A673 (cell line): ENCODE measurements around the gene ZIC1. TPM values are rescaled to one million over a fixed set of nuclear protein-coding genes. Genes with fewer than 3 reads are reported as not detected.

Source experiments
- BruUV-seq: library from RNA; stranded (reverse); fragments of 400-500 nt; replicated peaks from 2 replicates; lab custom pipeline; 2021; lab: Mats Ljungman, UMichigan
- CTCF ChIA-PET: fragments of 300-600 bp; sonication (Branson Sonifier 250); formaldehyde crosslinking; loops from one replicate; lab custom pipeline; 2022; ENCODE audit warnings: antibody characterized with exemption; lab: Charles Lee
- POLR2A ChIA-PET: fragments of 300-600 bp; sonication (Branson Sonifier 250); formaldehyde crosslinking; loops from one replicate; lab custom pipeline; 2022; ENCODE audit warnings: antibody characterized with exemption; ENCODE audit not compliant: low non-redundant PET; lab: Charles Lee
- DNase-seq: peaks from one replicate; pipeline ENCODE4 v3.0.0-alpha.2; 2015; ENCODE audit warnings: low spot score
- H3K27ac ChIP-seq: fragments of 200-600 bp; sonication (generic); 2 replicates; pipeline ENCODE4 v1.5.1; 2016; ENCODE audit warnings: mixed run types, low read depth, mild to moderate bottlenecking, mixed read lengths, antibody characterized with exemption, low read length; ENCODE audit not compliant: poor library complexity, severe bottlenecking
- H3K27me3 ChIP-seq: fragments of 200-600 bp; sonication (generic); replicated peaks from 2 replicates; pipeline ENCODE4 v1.6.1; 2017; ENCODE audit warnings: mixed run types, low read depth, mild to moderate bottlenecking, mixed read lengths, antibody characterized with exemption, low read length; ENCODE audit not compliant: insufficient read depth, poor library complexity
- H3K36me3 ChIP-seq: fragments of 200-600 bp; sonication (generic); 2 replicates; pipeline ENCODE4 v1.6.1; 2016; ENCODE audit warnings: mixed run types, mild to moderate bottlenecking, mixed read lengths, antibody characterized with exemption, low read length; ENCODE audit not compliant: insufficient read depth, poor library complexity, severe bottlenecking
- H3K4me1 ChIP-seq: fragments of 200-600 bp; sonication (generic); 2 replicates; pipeline ENCODE4 v1.6.1; 2017; ENCODE audit warnings: mixed run types, mild to moderate bottlenecking, mixed read lengths, antibody characterized with exemption, low read length; ENCODE audit not compliant: insufficient read depth, poor library complexity, severe bottlenecking
- H3K4me3 ChIP-seq: fragments of 200-600 bp; sonication (generic); 2 replicates; pipeline ENCODE4 v1.5.1; 2016; ENCODE audit warnings: low read depth, mixed run types, mild to moderate bottlenecking, mixed read lengths, low read length; ENCODE audit not compliant: poor library complexity, severe bottlenecking
- H3K9me3 ChIP-seq: fragments of 200-600 bp; sonication (generic); 2 replicates; pipeline ENCODE4 v1.6.1; 2016; ENCODE audit warnings: mixed run types, low read depth, mild to moderate bottlenecking, mixed read lengths, antibody characterized with exemption, low read length; ENCODE audit not compliant: poor library complexity, severe bottlenecking
- CTCF ChIP-seq: fragments of 300-800, 200-600 bp; sonication (generic); conservative IDR thresholded peaks from 2 replicates; pipeline ENCODE4 v1.5.1; 2017; ENCODE audit warnings: low read depth, mild to moderate bottlenecking, antibody characterized with exemption, low read length, moderate library complexity, mixed read lengths
- EZH2 ChIP-seq: fragments of 200-600 bp; sonication (generic); IDR thresholded peaks from 2 replicates; pipeline ENCODE4 v1.6.1; 2017; ENCODE audit warnings: borderline replicate concordance, low read depth, mild to moderate bottlenecking, mixed read lengths, antibody characterized with exemption, low read length; ENCODE audit not compliant: poor library complexity, severe bottlenecking
- intact Hi-C: fragments of 100-400 bp; cut with micrococcal nuclease; formaldehyde crosslinking; loops from one replicate; pipeline ENCODE4 v1.10.0; 2022; ENCODE audit not compliant: unreplicated experiment
- total RNA-seq: library from RNA; stranded (reverse); gene quantifications from 2 replicates; pipeline ENCODE4 v1.2.3, GENCODE V29; 2021

The ZIC1 gene
- total RNA-seq, 1 experiment from 2014 or later, result 1.4 TPM

GRCh38 chr3:147390589-147391569 is 18.3 kb upstream of the ZIC1 start:
- H3K36me3 ChIP-seq, result no peaks in the 10 kb centered on the region
- no peak overlapping the region for H3K27ac ChIP-seq
- H3K4me3 ChIP-seq, result no peak overlapping the region
- H3K9me3 ChIP-seq, result no peaks in the 10 kb centered on the region
- no peak for DNase-seq
- BruUV-seq, result no TSS peak
- intact Hi-C loops, result no loop called here
- H3K4me1 ChIP-seq, result peaks cover 3% of the 10 kb centered on the region
- POLR2A ChIA-PET, result no interaction called here
- CTCF ChIA-PET, result no interaction called here
- TF ChIP-seq CTCF (no peak), EZH2 (peak; percentile 16)
- peaks cover 99% of the 10 kb centered on the region for H3K27me3 ChIP-seq

DNA sequence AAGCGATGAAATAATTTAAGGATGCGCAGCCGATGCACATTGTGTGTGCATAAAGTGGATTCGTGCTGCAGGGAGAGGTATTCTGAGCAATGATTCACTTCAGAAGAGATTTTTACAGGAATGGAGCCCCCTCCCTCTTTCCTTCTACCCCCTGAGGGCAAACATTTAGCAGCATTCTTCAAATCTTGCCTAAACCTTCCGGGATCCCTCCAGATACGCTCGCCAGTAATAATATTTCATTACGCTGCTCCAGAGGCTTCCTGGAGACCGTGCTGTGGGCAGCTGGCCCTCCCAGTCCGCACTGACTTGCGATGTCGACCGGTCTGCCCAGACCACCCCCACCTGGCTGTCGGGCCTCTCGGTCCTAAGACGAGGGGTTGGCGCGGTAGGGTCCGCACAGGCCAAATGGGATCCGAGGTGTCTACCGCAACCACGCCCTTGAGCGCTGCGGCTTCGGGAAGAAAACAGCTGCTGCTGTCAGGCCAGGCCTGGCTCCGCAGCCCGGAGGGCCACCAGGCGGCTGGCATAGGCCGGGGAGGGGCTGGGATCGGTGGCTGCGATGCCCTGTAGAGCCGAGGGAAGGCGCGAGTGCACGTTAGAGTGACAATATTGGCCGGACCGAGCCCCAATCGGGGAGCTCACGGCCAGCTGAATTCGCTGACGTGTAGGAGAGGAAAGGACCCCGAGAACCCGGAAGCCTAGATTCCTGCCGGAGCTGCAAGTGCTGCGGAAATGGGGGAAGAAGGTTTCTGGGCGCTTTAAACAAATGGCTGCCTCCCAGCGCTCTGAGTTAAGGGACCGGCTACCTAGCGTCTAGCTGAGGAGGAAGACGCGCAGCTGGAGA is 17.2 kb upstream of the ZIC1 start:
- Histone ChIP-seq H3K4me1 (peaks cover 3% of the 10 kb centered on the region), H3K27ac (no peak overlapping the region), H3K9me3 (no peaks in the 10 kb centered on the region), H3K27me3 (peaks cover 99% of the 10 kb centered on the region), H3K4me3 (peak overlapping the region; percentile 40), H3K36me3 (no peaks in the 10 kb centered on the region)
- CTCF ChIA-PET, result interaction anchor here (0.8 kb wide), 2 partner anchors 9 to 225 kb away, joined by 3 read pairs; no protein-coding TSS in a partner anchor
- intact Hi-C loops, result no loop called here
- TF ChIP-seq EZH2, result no peak
- peak; percentile 47 for TF ChIP-seq CTCF
- BruUV-seq, result no TSS peak
- POLR2A ChIA-PET, result no interaction called here
- DNase-seq, result peak; percentile 77

DNA sequence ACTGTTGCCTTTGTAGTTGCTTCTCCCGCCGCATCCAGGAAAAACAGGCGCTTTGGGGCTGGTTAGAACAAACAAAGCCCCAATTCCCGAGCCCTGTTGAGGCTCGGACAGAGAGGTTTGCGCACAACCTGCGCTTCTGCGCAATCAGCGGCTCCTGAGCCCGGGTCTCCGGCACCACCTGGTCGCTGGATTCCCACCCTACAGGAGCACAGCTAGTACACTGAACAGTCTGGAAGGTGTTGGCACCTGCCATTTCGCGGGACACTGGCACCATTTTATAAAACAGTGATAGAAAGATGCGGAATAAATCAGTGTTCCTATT is 16.6 kb upstream of the ZIC1 start:
- BruUV-seq, result no TSS peak
- DNase-seq, result no peak
- no peak overlapping the region for H3K27ac ChIP-seq
- H3K4me3 ChIP-seq, result peak overlapping the region; percentile 40
- intact Hi-C loops, result no loop called here
- POLR2A ChIA-PET, result no interaction called here
- TF ChIP-seq CTCF (no peak), EZH2 (no peak)
- H3K9me3 ChIP-seq, result no peaks in the 10 kb centered on the region
- H3K27me3 ChIP-seq, result peaks cover 99% of the 10 kb centered on the region
- H3K36me3 ChIP-seq, result no peaks in the 10 kb centered on the region
- H3K4me1 ChIP-seq, result peaks cover 3% of the 10 kb centered on the region
- CTCF ChIA-PET, result interaction anchor here (0.8 kb wide), 2 partner anchors 9 to 224 kb away, joined by 3 read pairs; no protein-coding TSS in a partner anchor
